ENCODE results near the gene TFIP11.
"Not testable (repeated sequence)": the region's sequence is repeated elsewhere in the genome, so short reads cannot be mapped to it uniquely, and the experiment has no call there.

TFIP11 gene

DNA sequence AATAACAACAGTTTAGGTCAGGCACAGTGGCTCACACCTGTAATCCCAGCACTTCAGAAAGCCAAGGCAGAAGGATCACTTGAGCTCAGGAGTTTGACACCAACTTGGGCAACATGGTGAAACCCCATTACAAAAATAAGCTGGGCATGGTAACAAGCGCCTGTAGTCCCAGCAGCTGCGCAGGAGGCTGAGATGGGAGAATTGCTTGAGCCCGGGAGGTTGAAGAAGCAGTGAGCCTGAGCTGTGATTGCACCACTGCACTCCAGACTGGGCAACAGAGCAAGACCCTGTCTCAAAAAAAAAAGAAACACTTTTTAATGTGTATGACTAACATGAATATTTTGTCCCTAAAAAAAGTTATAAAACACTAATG lies 24.5 kb upstream of the TFIP11 start:
- Histone ChIP-seq H3K9ac (ENCODE audit: low read depth, low read length) (no peak overlapping the region), H3K9me3 (ENCODE audit: control insufficient read depth, insufficient read depth, low read length) (no peaks in the 10 kb centered on the region), H3K4me1 (ENCODE audit: control insufficient read depth, insufficient read depth, low read length) (peaks cover 2% of the 10 kb centered on the region), H3K36me3 (ENCODE audit: control insufficient read depth, insufficient read depth, low read length) (peaks cover 42% of the 10 kb centered on the region), H3K4me3 (ENCODE audit: low read depth, low read length) (no peak overlapping the region), H3K27me3 (ENCODE audit: control insufficient read depth, insufficient read depth, low read length) (no peaks in the 10 kb centered on the region)

DNA sequence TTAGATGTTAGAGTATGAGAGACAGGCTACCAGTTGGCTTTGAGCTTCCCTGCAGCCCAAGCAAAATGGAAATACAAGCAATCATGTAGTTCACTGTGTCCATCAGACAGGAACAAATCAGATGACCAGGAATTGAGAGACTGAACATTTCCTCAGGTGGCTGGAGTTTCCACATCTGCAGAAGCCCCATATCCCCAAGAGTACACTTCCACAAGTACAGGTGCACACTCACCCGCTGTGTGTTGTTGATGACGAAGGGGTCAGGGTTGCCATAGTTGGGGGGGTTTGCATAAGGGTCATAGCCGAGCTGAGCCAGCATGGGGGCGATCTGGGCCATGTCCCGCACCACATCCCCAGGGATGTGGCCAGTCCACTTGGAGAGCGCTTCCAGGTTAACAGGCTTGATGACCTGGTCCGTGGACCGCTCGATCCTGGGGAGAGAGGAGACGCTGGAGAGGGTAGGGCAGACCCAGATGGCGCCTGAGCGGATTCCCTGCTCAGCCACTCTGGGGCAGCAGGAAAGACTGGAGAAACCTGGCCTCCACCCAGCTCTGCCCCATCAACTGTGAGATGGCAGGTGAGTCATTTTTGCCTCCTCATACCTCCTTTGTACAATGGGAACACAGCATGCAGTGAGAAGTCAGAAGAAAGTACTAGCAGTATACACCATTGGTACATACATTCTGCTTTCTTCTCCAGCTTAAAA lies 23.9 kb upstream of the TFIP11 start:
- H3K36me3 ChIP-seq (ENCODE audit: control insufficient read depth, insufficient read depth, low read length): peaks cover 42% of the 10 kb centered on the region
- no peak overlapping the region for H3K4me3 ChIP-seq (ENCODE audit: low read depth, low read length)
- H3K27me3 ChIP-seq (ENCODE audit: control insufficient read depth, insufficient read depth, low read length): no peaks in the 10 kb centered on the region
- H3K9me3 ChIP-seq (ENCODE audit: control insufficient read depth, insufficient read depth, low read length): no peaks in the 10 kb centered on the region
- H3K9ac ChIP-seq (ENCODE audit: low read depth, low read length): no peak overlapping the region
- peaks cover 2% of the 10 kb centered on the region for H3K4me1 ChIP-seq (ENCODE audit: control insufficient read depth, insufficient read depth, low read length)

DNA sequence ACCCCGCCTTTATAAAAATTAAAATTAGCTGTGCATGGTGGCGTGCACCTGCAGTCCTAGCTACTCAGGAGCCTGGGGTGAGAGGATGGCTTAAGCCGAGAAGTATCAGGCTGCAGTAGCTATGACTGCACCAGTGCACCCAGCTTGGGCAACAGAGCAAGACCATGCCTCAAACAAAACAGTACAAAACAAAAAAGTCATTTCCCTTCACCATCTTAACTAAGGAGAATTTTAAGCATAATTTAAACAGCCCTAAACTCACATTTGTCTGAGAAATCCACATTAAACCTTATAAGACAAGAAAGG lies 23.3 kb upstream of the TFIP11 start:
- no peaks in the 10 kb centered on the region for H3K9me3 ChIP-seq (ENCODE audit: control insufficient read depth, insufficient read depth, low read length)
- H3K4me1 ChIP-seq (ENCODE audit: control insufficient read depth, insufficient read depth, low read length): peaks cover 2% of the 10 kb centered on the region
- H3K36me3 ChIP-seq (ENCODE audit: control insufficient read depth, insufficient read depth, low read length): peaks cover 40% of the 10 kb centered on the region
- H3K27me3 ChIP-seq (ENCODE audit: control insufficient read depth, insufficient read depth, low read length): no peaks in the 10 kb centered on the region
- H3K9ac ChIP-seq (ENCODE audit: low read depth, low read length): no peak overlapping the region
- no peak overlapping the region for H3K4me3 ChIP-seq (ENCODE audit: low read depth, low read length)

DNA sequence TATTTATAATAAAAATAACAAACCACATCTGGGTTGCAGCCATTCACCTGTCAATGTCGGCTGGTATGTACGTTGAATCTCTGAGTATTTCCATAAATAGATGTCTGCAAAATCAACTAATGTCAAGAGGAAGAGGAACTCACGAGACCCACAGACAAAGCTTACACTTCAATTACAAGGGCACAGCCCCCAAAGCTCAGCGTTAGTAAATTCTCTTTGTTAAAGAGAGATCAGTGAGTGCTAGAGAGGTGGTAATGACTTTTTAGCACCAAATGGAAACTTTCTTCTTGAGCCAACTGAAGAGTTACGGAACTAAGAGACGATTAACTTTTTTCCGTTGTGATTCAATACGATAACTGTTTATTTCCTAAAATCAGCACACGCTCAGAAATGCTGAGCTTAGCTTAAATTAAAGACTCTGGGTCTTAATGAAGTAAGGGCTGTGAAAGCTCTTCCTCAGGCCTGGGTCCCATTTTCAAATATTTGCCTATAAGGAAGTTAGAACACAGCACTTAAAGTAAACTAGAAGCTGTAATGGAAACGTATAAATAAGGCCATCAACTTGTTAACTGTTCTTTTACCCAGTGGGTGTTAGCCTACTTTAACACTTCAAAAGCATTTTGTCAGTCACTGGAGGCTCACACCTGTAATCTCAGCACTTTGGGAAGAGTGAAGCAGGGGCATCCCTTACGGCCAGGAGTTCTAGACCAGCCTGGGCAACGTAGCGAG lies 22.8 kb upstream of the TFIP11 start:
- H3K36me3 ChIP-seq (ENCODE audit: control insufficient read depth, insufficient read depth, low read length): peaks cover 35% of the 10 kb centered on the region
- peaks cover 2% of the 10 kb centered on the region for H3K4me1 ChIP-seq (ENCODE audit: control insufficient read depth, insufficient read depth, low read length)
- H3K9me3 ChIP-seq (ENCODE audit: control insufficient read depth, insufficient read depth, low read length): no peaks in the 10 kb centered on the region
- no peak overlapping the region for H3K4me3 ChIP-seq (ENCODE audit: low read depth, low read length)
- no peaks in the 10 kb centered on the region for H3K27me3 ChIP-seq (ENCODE audit: control insufficient read depth, insufficient read depth, low read length)
- no peak overlapping the region for H3K9ac ChIP-seq (ENCODE audit: low read depth, low read length)

DNA sequence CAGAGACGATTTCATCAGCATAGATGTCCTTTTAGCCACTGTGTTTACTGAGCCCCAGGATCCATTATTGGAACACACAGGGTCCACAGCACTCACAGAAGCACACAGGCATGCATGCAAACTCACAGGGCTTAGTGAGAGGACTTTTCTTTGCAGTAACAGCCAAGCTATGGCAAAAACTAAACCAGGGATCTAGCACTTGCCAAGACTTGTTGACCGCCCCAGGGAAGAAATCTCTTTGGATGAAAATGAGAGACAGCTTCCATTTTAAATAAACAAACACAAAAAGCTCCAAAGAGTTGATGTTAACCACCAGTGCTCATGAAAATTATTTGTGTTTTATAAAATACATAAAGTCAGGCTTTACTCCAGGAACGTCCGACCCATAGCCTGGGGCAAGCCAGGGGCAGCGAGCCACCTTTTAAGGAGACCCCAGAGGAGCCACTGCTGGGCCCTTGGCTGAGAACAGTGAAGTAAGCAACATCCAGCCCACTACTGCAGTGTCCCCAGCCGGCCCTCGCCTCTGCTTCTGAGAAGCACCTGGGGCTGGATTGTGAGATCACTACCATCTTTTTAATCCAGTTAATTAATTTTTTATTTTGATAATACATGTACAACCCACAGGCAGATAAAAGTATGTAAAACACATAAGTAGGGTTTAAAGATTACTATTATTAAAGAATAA lies 22.0 kb upstream of the TFIP11 start:
- Histone ChIP-seq H3K9ac (ENCODE audit: low read depth, low read length) (no peak overlapping the region), H3K36me3 (ENCODE audit: control insufficient read depth, insufficient read depth, low read length) (peaks cover 40% of the 10 kb centered on the region), H3K9me3 (ENCODE audit: control insufficient read depth, insufficient read depth, low read length) (no peaks in the 10 kb centered on the region), H3K27me3 (ENCODE audit: control insufficient read depth, insufficient read depth, low read length) (no peaks in the 10 kb centered on the region), H3K4me3 (ENCODE audit: low read depth, low read length) (no peak overlapping the region), H3K4me1 (ENCODE audit: control insufficient read depth, insufficient read depth, low read length) (peaks cover 2% of the 10 kb centered on the region)

DNA sequence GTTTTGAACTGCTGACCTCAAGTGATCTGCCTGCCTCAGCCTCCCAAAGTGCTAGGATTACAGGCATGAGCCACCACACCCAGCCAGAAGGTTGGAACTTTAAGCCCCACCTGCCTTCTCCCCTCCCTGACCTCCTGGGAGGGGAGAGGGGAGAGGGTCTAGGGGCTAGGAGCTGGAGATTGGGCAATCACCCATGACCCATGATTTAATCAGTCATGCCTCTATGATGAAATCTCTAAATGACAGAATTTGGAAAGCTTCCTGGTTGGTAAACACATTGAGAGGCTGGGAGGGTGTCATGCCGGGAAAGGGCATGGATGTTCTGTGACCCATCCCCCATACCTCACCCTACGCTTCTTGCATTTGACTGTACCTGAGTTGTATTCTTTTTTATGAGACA lies 17.1 kb upstream of the TFIP11 start:
- Histone ChIP-seq H3K27me3 (ENCODE audit: control insufficient read depth, insufficient read depth, low read length) (no peaks in the 10 kb centered on the region), H3K9ac (ENCODE audit: low read depth, low read length) (no peak overlapping the region), H3K4me1 (ENCODE audit: control insufficient read depth, insufficient read depth, low read length) (no peaks in the 10 kb centered on the region), H3K4me3 (ENCODE audit: low read depth, low read length) (no peak overlapping the region), H3K9me3 (ENCODE audit: control insufficient read depth, insufficient read depth, low read length) (no peaks in the 10 kb centered on the region), H3K36me3 (ENCODE audit: control insufficient read depth, insufficient read depth, low read length) (peaks cover 55% of the 10 kb centered on the region)

GRCh38 chr22:26528518-26528917 lies 16.2 kb upstream of the TFIP11 start:
- peaks cover 53% of the 10 kb centered on the region for H3K36me3 ChIP-seq (ENCODE audit: control insufficient read depth, insufficient read depth, low read length)
- H3K4me3 ChIP-seq (ENCODE audit: low read depth, low read length); H3K9ac ChIP-seq (ENCODE audit: low read depth, low read length); H3K4me1 ChIP-seq (ENCODE audit: control insufficient read depth, insufficient read depth, low read length); H3K27me3 ChIP-seq (ENCODE audit: control insufficient read depth, insufficient read depth, low read length); H3K9me3 ChIP-seq (ENCODE audit: control insufficient read depth, insufficient read depth, low read length): not testable (repeated sequence)

DNA sequence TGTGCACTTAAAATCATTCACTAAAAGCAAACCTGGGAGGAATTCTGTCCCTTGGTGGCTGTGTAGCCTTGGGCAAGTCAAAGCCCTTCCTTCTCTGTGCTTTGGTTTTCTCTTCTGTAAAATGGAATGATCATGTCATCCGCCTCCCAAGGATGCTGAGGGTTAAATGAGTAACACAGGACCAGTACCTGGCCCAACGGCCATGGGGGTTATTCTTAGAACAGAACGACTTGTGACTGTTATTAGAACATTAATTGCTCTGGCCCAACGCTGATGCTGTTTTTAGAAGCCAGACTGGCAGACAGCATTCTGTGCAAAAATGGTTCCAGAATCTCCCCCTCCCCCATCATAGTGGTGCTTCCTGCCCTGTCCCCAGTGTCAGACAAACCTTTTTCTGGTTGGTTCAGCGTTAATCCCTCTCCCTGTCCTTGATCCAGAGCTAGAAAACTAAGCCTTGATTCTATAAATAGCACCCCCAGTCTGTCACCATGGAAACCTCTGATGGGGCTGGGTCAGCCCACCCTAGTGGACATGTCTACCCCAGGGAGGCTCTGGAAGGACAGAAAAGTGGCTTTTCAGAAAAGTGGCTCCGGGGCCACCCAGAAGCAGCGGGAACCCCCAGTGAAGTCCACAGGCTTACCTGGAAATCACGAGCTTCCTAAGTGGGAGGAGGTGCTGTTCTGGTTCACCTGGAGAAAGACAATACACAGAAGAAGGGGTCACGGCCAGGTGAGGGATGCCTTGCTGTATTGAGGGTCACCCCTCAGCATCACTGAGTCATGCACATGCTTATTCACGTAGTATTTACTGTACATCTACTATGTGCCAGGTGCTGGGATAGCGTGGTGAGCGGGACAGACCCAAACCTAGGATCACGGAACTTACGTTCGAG lies 15.5 kb upstream of the TFIP11 start:
- H3K4me3 ChIP-seq (ENCODE audit: low read depth, low read length): no peak overlapping the region
- no peaks in the 10 kb centered on the region for H3K9me3 ChIP-seq (ENCODE audit: control insufficient read depth, insufficient read depth, low read length)
- H3K9ac ChIP-seq (ENCODE audit: low read depth, low read length): no peak overlapping the region
- H3K36me3 ChIP-seq (ENCODE audit: control insufficient read depth, insufficient read depth, low read length): peaks cover 53% of the 10 kb centered on the region
- no peaks in the 10 kb centered on the region for H3K4me1 ChIP-seq (ENCODE audit: control insufficient read depth, insufficient read depth, low read length)
- no peaks in the 10 kb centered on the region for H3K27me3 ChIP-seq (ENCODE audit: control insufficient read depth, insufficient read depth, low read length)

DNA sequence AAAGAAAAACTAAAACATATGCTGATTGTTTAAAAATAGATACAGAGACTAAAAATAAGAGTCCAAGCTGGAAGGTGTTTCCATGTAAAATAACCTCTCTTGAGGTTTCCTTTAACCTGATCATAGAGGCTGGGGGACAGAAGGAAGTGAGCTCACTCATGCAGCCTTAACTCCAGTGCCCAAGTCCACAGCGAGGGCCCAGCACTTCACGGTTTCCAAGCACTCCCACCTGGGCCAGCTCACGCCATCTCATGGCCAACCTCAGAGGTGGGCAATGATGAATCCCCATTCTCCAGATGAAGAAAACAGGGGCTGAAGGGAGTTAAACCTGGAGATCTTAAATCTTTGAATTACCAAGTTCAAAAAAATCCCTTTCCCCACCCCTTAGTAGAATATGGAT lies 14.9 kb upstream of the TFIP11 start:
- Histone ChIP-seq H3K27me3 (ENCODE audit: control insufficient read depth, insufficient read depth, low read length) (no peaks in the 10 kb centered on the region), H3K4me3 (ENCODE audit: low read depth, low read length) (no peak overlapping the region), H3K36me3 (ENCODE audit: control insufficient read depth, insufficient read depth, low read length) (peaks cover 50% of the 10 kb centered on the region), H3K9me3 (ENCODE audit: control insufficient read depth, insufficient read depth, low read length) (no peaks in the 10 kb centered on the region), H3K4me1 (ENCODE audit: control insufficient read depth, insufficient read depth, low read length) (no peaks in the 10 kb centered on the region), H3K9ac (ENCODE audit: low read depth, low read length) (no peak overlapping the region)

GRCh38 chr22:26525946-26526564 lies 13.8 kb upstream of the TFIP11 start:
- Histone ChIP-seq H3K9ac (ENCODE audit: low read depth, low read length) (no peak overlapping the region), H3K36me3 (ENCODE audit: control insufficient read depth, insufficient read depth, low read length) (peaks cover 39% of the 10 kb centered on the region), H3K27me3 (ENCODE audit: control insufficient read depth, insufficient read depth, low read length) (no peaks in the 10 kb centered on the region), H3K4me3 (ENCODE audit: low read depth, low read length) (no peak overlapping the region), H3K4me1 (ENCODE audit: control insufficient read depth, insufficient read depth, low read length) (no peaks in the 10 kb centered on the region), H3K9me3 (ENCODE audit: control insufficient read depth, insufficient read depth, low read length) (no peaks in the 10 kb centered on the region)

DNA sequence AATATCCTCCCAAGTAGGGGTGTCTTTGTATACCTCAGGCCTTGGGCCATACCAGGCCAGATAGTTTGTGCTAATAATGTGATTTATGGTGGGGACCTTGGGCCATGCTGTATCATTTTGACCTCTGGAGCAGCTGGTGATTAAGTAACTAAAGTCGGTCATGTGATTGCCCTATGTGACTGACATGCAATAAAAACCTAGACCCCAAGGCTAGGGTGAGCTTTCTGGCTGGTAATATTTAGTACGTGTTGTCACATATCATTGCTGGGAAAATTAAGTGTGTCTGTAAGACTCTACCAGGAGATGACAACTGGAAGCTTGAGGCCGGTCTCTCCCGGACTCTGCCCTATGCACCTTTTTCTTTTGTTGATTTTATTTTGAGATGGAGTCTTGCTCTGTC lies 12.6 kb upstream of the TFIP11 start:
- H3K4me3 ChIP-seq (ENCODE audit: low read depth, low read length): no peak overlapping the region
- H3K27me3 ChIP-seq (ENCODE audit: control insufficient read depth, insufficient read depth, low read length): no peaks in the 10 kb centered on the region
- peaks cover 36% of the 10 kb centered on the region for H3K36me3 ChIP-seq (ENCODE audit: control insufficient read depth, insufficient read depth, low read length)
- no peak overlapping the region for H3K9ac ChIP-seq (ENCODE audit: low read depth, low read length)
- H3K9me3 ChIP-seq (ENCODE audit: control insufficient read depth, insufficient read depth, low read length): no peaks in the 10 kb centered on the region
- H3K4me1 ChIP-seq (ENCODE audit: control insufficient read depth, insufficient read depth, low read length): no peaks in the 10 kb centered on the region

All from iPS-15b (cell line).